ENCODE measurements around the gene APOB.

DNA sequence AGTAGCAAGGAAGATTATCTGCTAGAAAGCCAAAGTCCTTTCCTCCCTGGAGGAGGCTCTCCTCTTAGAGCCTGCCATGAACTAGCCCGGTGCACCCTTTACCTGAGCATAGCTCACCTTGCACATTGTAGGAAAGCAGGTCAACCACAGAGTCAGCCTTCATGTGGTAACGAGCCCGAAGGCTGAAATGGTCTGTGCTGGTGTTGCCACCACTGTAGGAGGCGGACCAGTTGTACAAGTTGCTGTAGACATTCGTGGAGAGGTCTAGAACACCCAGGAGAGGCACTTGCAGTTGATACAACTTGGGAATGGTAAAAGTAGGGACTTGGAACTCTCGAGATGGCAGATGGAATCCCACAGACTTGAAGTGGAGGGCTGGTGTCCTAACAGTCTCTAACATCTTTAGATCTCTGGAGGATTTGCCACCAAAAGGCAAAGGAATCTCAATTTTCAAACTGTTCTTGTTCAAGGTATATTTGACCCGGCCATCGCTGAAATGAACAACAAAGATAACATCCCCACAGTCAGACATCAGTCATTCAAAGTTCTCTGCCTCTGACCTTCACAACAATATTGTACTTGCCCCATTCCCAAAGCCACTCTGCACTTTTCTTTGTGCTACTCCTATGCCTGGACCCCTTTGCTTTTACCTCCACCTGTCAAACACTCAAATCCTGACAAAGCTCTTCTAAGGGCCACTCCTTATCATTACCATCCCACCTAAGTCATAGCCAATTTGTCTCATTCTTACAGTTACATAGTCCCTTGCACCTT is 30.6 kb downstream of the APOB start:
- TF ChIP-seq, protein P1, sequence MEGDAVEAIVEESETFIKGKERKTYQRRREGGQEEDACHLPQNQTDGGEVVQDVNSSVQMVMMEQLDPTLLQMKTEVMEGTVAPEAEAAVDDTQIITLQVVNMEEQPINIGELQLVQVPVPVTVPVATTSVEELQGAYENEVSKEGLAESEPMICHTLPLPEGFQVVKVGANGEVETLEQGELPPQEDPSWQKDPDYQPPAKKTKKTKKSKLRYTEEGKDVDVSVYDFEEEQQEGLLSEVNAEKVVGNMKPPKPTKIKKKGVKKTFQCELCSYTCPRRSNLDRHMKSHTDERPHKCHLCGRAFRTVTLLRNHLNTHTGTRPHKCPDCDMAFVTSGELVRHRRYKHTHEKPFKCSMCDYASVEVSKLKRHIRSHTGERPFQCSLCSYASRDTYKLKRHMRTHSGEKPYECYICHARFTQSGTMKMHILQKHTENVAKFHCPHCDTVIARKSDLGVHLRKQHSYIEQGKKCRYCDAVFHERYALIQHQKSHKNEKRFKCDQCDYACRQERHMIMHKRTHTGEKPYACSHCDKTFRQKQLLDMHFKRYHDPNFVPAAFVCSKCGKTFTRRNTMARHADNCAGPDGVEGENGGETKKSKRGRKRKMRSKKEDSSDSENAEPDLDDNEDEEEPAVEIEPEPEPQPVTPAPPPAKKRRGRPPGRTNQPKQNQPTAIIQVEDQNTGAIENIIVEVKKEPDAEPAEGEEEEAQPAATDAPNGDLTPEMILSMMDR (IDR thresholded peaks at IDR 0.05) = no peak
- TF ChIP-seq POLR2A (IDR thresholded peaks at IDR 0.05) (no peak), POLR2AphosphoS5 (IDR thresholded peaks at IDR 0.05) (no peak)

Data from prostate gland (tissue), 2 donors.